ENCODE data around the gene RBMS3. TPM values are rescaled to one million over a fixed set of nuclear protein-coding genes. Genes with fewer than 3 reads are reported as not detected.
"Not testable (repeated sequence)": the region's sequence is repeated elsewhere in the genome, so short reads cannot be mapped to it uniquely, and the experiment has no call there.

The RBMS3 gene

DNA sequence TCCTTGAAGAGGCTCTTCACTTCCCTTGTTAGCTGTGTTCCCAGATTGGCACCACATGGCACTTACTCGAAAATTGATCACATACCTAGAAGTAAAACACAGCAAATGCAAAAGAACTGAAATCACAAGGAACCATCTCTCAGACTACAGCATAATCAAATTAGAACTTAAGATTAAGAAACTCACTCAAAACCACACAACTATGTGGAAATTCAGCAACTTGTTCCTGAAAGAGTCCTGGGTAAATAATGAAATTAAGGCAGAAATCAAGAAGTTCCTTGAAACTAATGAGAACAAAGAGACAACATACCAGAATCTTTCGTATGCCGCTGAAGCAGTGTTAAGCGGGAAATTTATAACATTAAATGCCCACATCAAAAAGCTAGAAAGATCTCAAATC lies 759.3 kb downstream of the RBMS3 start:
- no peaks in the 10 kb centered on the region for H3K4me1 ChIP-seq (ENCODE audit: control insufficient read depth, insufficient read depth, low read length)
- no peak overlapping the region for H3K9ac ChIP-seq (ENCODE audit: low read depth, low read length)
- no peaks in the 10 kb centered on the region for H3K27me3 ChIP-seq (ENCODE audit: control insufficient read depth, insufficient read depth, low read length)
- no peaks in the 10 kb centered on the region for H3K36me3 ChIP-seq (ENCODE audit: insufficient read depth, low read length)
- H3K4me3 ChIP-seq (ENCODE audit: low read length): no peak overlapping the region
- H3K4me2 ChIP-seq (ENCODE audit: low read length): no peak overlapping the region
- no peaks in the 10 kb centered on the region for H3K9me3 ChIP-seq (replicated peaks; ENCODE audit: low read length)

DNA sequence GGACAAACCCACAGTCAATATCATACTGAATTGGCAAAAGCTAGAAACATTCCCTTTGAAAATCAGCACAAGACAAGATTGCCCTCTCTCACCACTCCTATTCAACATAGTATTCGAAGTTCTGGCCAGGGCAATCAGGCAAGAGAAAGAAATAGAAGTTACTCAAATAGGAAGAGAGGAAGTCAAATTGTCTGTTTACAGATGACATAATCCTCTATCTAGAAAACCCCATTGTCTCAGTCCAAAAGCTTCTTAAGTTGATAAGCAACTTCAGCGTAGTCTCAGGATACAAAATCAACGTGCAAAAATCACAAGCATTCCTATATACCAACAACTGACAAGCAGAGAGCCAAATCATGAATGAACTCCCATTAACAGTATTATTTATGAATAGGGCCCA lies 760.6 kb downstream of the RBMS3 start:
- H3K4me3 ChIP-seq (ENCODE audit: low read length); H3K9me3 ChIP-seq (replicated peaks; ENCODE audit: low read length); H3K4me1 ChIP-seq (ENCODE audit: control insufficient read depth, insufficient read depth, low read length); H3K4me2 ChIP-seq (ENCODE audit: low read length); H3K9ac ChIP-seq (ENCODE audit: low read depth, low read length); H3K36me3 ChIP-seq (ENCODE audit: insufficient read depth, low read length); H3K27me3 ChIP-seq (ENCODE audit: control insufficient read depth, insufficient read depth, low read length): not testable (repeated sequence)

DNA sequence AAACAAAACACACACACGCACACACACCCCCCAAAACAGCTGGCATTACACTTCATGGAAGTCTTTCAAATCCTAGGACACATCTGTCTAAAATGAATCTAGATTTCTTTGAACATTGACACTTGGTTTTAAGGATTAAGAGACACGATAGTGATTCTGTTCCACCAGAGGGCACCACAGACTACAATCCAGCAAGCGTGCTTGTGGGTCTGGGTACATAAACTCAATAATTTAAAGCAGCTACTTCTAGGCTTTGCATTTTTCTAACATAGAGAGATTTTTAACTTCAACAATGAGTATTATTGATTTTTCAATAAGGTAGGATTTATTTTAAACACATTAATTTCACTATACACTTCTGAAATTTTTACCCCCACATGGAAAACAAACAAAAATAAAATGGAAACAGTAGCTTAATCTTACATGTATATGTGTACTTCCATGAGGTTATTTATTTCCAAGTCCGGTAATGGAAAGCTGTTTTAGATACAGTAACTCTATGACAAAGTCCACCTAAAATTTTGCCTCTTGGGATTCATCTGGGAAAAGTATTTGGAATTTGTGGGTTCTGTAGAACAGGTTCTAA lies 761.5 kb downstream of the RBMS3 start:
- H3K9me3 ChIP-seq (replicated peaks; ENCODE audit: low read length): no peaks in the 10 kb centered on the region
- H3K27me3 ChIP-seq (ENCODE audit: control insufficient read depth, insufficient read depth, low read length): no peaks in the 10 kb centered on the region
- H3K4me3 ChIP-seq (ENCODE audit: low read length): no peak overlapping the region
- H3K9ac ChIP-seq (ENCODE audit: low read depth, low read length): no peak overlapping the region
- no peaks in the 10 kb centered on the region for H3K36me3 ChIP-seq (ENCODE audit: insufficient read depth, low read length)
- no peak overlapping the region for H3K4me2 ChIP-seq (ENCODE audit: low read length)
- H3K4me1 ChIP-seq (ENCODE audit: control insufficient read depth, insufficient read depth, low read length): no peaks in the 10 kb centered on the region

DNA sequence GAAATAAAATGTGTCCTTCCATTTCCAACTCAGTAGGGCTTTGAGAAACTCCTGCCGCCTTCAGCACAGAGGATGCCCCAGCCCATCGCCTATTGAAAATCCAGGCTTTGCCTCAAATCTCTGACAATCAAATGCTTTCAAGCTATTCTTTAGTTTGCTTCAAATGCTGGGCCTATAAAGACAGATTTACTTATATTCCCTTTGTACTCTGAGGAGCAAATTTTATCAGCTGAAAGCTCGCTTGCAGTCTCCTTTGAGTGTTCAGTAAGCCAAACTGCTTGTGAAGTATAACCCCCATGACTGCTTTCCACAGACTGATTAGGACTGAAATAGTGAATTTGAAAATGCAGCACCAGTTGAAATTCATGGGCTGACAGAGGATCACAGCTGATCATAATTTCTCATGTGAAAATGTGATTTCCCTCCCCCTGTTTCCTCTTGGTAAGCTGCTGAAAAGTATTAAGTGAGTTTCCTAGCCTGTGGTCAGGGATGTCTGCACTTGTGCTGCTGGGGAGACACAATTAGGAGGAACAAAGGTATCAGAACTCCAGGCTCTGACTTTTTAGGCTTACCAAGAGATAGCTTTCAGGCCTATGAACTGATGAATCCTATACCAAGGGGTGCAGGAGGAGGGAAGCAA lies 762.2 kb downstream of the RBMS3 start:
- Histone ChIP-seq H3K9me3 (replicated peaks; ENCODE audit: low read length) (no peaks in the 10 kb centered on the region), H3K4me3 (ENCODE audit: low read length) (no peak overlapping the region), H3K27me3 (ENCODE audit: control insufficient read depth, insufficient read depth, low read length) (no peaks in the 10 kb centered on the region), H3K9ac (ENCODE audit: low read depth, low read length) (no peak overlapping the region), H3K4me1 (ENCODE audit: control insufficient read depth, insufficient read depth, low read length) (no peaks in the 10 kb centered on the region), H3K4me2 (ENCODE audit: low read length) (no peak overlapping the region), H3K36me3 (ENCODE audit: insufficient read depth, low read length) (no peaks in the 10 kb centered on the region)

DNA sequence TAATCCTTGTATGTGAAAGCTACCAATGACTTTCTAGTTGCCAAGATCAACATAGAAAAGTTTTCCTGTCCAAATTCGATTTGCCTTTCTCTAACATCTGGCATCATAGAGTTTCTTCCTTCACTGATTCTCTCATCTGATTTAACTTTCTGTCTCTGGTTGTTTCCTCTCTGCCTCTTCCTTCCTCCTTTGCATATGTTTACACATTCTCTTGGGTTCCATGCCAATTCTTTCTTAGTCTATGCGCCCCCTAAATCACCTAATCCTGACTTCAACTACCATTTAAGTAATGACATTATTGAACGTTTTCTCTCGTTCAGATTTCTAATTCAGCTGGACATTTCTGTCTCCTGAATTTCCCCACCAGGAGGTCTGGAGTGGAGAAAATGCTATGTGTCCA lies 763.6 kb downstream of the RBMS3 start:
- H3K36me3 ChIP-seq (ENCODE audit: insufficient read depth, low read length): no peaks in the 10 kb centered on the region

DNA sequence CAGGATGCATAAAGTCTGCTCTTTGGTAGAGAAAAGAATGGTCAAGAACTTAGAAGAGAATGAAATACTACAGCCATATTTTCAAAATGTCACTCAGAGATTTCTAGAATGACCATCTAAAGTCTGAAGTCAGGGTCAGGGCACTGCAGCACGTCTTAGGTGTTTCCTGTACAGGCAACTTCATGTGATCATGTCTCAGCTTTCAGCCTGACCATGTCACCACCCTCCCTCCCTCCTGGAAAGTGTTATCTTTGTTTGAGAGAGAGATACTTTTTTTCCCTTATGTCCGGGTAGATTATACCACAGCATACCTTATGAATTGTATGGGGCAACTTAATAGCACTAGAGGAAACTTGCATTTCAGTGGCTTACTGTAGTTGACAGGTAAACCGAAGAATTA lies 767.6 kb downstream of the RBMS3 start:
- H3K4me1 ChIP-seq (ENCODE audit: control insufficient read depth, insufficient read depth, low read length): no peaks in the 10 kb centered on the region
- H3K36me3 ChIP-seq (ENCODE audit: insufficient read depth, low read length): no peaks in the 10 kb centered on the region
- H3K4me2 ChIP-seq (ENCODE audit: low read length): no peak overlapping the region
- H3K4me3 ChIP-seq (ENCODE audit: low read length): no peak overlapping the region
- H3K9me3 ChIP-seq (replicated peaks; ENCODE audit: low read length): no peaks in the 10 kb centered on the region
- H3K27me3 ChIP-seq (ENCODE audit: control insufficient read depth, insufficient read depth, low read length): no peaks in the 10 kb centered on the region
- H3K9ac ChIP-seq (ENCODE audit: low read depth, low read length): no peak overlapping the region

More for the DNA sequence above, 763.6 kb downstream of the RBMS3 start:
- Histone ChIP-seq H3K27me3 (ENCODE audit: control insufficient read depth, insufficient read depth, low read length) (no peaks in the 10 kb centered on the region), H3K9me3 (replicated peaks; ENCODE audit: low read length) (no peaks in the 10 kb centered on the region), H3K4me3 (ENCODE audit: low read length) (no peak overlapping the region), H3K9ac (ENCODE audit: low read depth, low read length) (no peak overlapping the region), H3K4me1 (ENCODE audit: control insufficient read depth, insufficient read depth, low read length) (no peaks in the 10 kb centered on the region), H3K4me2 (ENCODE audit: low read length) (no peak overlapping the region)

DNA sequence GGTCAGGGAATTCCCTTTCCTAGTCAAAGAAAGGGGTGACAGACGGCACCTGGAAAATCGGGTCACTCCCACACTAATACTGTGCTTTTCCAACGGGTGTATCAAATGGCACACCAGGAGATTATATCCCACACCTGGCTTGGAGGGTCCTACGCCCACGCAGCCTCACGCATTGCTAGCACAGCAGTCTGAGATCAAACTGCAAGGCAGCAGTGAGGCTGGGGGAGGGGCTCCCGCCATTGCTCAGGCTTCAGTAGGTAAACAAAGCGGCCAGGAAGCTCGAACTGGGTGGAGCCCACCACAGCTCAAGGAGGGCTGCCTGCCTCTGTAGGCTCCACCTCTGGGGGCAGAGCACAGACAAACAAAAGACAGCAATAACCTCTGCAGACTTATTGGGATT lies 769.2 kb downstream of the RBMS3 start:
- not testable (repeated sequence) for H3K4me1 ChIP-seq (ENCODE audit: control insufficient read depth, insufficient read depth, low read length); H3K9ac ChIP-seq (ENCODE audit: low read depth, low read length); H3K36me3 ChIP-seq (ENCODE audit: insufficient read depth, low read length); H3K27me3 ChIP-seq (ENCODE audit: control insufficient read depth, insufficient read depth, low read length); H3K9me3 ChIP-seq (replicated peaks; ENCODE audit: low read length); H3K4me3 ChIP-seq (ENCODE audit: low read length); H3K4me2 ChIP-seq (ENCODE audit: low read length)

DNA sequence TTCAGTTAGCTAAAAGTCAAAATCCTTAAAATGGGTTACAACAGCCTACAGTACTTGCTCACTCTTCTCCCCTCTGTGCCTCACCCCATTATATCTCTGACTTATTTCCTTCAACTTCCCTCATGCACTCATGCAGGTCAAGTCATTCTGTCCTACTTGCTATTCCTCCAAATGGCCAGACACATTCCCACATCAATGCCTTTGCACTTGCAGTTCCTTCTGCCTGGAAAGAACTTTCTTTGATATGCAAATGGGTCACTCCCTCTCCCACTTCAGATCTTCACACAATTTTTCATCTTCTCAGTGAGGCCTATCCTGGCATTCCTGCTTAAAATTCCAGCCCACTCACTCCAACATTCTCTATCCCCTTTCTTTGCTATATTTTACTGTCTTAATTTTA lies 778.4 kb downstream of the RBMS3 start:
- no peaks in the 10 kb centered on the region for H3K36me3 ChIP-seq (ENCODE audit: insufficient read depth, low read length)
- H3K27me3 ChIP-seq (ENCODE audit: control insufficient read depth, insufficient read depth, low read length): no peaks in the 10 kb centered on the region
- no peaks in the 10 kb centered on the region for H3K4me1 ChIP-seq (ENCODE audit: control insufficient read depth, insufficient read depth, low read length)
- H3K9me3 ChIP-seq (replicated peaks; ENCODE audit: low read length): no peaks in the 10 kb centered on the region
- H3K4me2 ChIP-seq (ENCODE audit: low read length): no peak overlapping the region
- no peak overlapping the region for H3K4me3 ChIP-seq (ENCODE audit: low read length)
- no peak overlapping the region for H3K9ac ChIP-seq (ENCODE audit: low read depth, low read length)

Small RNA genes lying within 50 kb of the gene (small RNA-seq; reads per million reads assigned to genes)
- not detected for gene MTND4LP9
